ENCODE results near the gene CHKA.

Gene CHKA

GRCh38 chr11:68027667-68028066 is 93.5 kb downstream of the CHKA start:
- Histone ChIP-seq H3K79me2 (ENCODE audit: insufficient read depth, low read length) (peaks cover 27% of the 10 kb centered on the region), H2AFZ (ENCODE audit: low read depth, low read length) (no peak overlapping the region), H3K9ac (ENCODE audit: low read depth, low read length) (no peak overlapping the region), H4K20me1 (ENCODE audit: insufficient read depth, low read length) (peaks cover 12% of the 10 kb centered on the region; the same call in 1 of the 2 replicates), H3K4me1 (ENCODE audit: insufficient read depth, low read length) (peaks cover 41% of the 10 kb centered on the region), H3K36me3 (ENCODE audit: insufficient read depth, low read length) (peaks cover 9% of the 10 kb centered on the region), H3K27ac (ENCODE audit: low read length) (no peak overlapping the region), H3K4me2 (ENCODE audit: insufficient read depth, low read length) (no peak overlapping the region), H3K4me3 (ENCODE audit: low read depth in 1 of 2, low read length in 2 of 2) (no peak overlapping the region), H3K9me3 (ENCODE audit: insufficient read depth, low read length, severe bottlenecking) (no peaks in the 10 kb centered on the region), H3K27me3 (ENCODE audit: insufficient read depth, low read length, poor library complexity) (no peaks in the 10 kb centered on the region)
- TF ChIP-seq EZH2 (IDR thresholded peaks at IDR 0.05; ENCODE audit: borderline replicate concordance, low read depth, low read length, severe bottlenecking) = no peak
- TF ChIP-seq, protein P1, sequence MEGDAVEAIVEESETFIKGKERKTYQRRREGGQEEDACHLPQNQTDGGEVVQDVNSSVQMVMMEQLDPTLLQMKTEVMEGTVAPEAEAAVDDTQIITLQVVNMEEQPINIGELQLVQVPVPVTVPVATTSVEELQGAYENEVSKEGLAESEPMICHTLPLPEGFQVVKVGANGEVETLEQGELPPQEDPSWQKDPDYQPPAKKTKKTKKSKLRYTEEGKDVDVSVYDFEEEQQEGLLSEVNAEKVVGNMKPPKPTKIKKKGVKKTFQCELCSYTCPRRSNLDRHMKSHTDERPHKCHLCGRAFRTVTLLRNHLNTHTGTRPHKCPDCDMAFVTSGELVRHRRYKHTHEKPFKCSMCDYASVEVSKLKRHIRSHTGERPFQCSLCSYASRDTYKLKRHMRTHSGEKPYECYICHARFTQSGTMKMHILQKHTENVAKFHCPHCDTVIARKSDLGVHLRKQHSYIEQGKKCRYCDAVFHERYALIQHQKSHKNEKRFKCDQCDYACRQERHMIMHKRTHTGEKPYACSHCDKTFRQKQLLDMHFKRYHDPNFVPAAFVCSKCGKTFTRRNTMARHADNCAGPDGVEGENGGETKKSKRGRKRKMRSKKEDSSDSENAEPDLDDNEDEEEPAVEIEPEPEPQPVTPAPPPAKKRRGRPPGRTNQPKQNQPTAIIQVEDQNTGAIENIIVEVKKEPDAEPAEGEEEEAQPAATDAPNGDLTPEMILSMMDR (IDR thresholded peaks at IDR 0.05; ENCODE audit: borderline replicate concordance, extremely low read depth, low read length, poor library complexity, severe bottlenecking) = no peak
- no peak for ATAC-seq (ENCODE audit: insufficient read depth, low read depth)
- DNase-seq = no peak

- H3K4me2 ChIP-seq (ENCODE audit: insufficient read depth, low read length) = no peak overlapping the region
- 0 out of 2 replicates have a peak, but pooled peaks cover under 1% of the 10 kb centered on the region for H4K20me1 ChIP-seq (ENCODE audit: insufficient read depth, low read length)
- no peak for ATAC-seq (ENCODE audit: insufficient read depth, low read depth)
- H3K9me3 ChIP-seq (ENCODE audit: insufficient read depth, low read length, severe bottlenecking) = no peaks in the 10 kb centered on the region
- H3K79me2 ChIP-seq (ENCODE audit: insufficient read depth, low read length) = peaks cover 16% of the 10 kb centered on the region
- H3K27ac ChIP-seq (ENCODE audit: low read length) = no peak overlapping the region
- no peaks in the 10 kb centered on the region for H3K36me3 ChIP-seq (ENCODE audit: insufficient read depth, low read length)
- H2AFZ ChIP-seq (ENCODE audit: low read depth, low read length) = no peak overlapping the region
- no peak overlapping the region for H3K9ac ChIP-seq (ENCODE audit: low read depth, low read length)
- no peak overlapping the region for H3K4me3 ChIP-seq (ENCODE audit: low read depth in 1 of 2, low read length in 2 of 2)
- no peak for TF ChIP-seq EZH2 (IDR thresholded peaks at IDR 0.05; ENCODE audit: borderline replicate concordance, low read depth, low read length, severe bottlenecking)
- TF ChIP-seq, protein P1 (IDR thresholded peaks at IDR 0.05; ENCODE audit: borderline replicate concordance, extremely low read depth, low read length, poor library complexity, severe bottlenecking) = no peak
- H3K27me3 ChIP-seq (ENCODE audit: insufficient read depth, low read length, poor library complexity) = no peaks in the 10 kb centered on the region
- DNase-seq = no peak
- peaks cover 30% of the 10 kb centered on the region for H3K4me1 ChIP-seq (ENCODE audit: insufficient read depth, low read length)
These were observed 94.6 kb downstream of the CHKA start for GRCh38 chr11:68026391-68027105.

DNA sequence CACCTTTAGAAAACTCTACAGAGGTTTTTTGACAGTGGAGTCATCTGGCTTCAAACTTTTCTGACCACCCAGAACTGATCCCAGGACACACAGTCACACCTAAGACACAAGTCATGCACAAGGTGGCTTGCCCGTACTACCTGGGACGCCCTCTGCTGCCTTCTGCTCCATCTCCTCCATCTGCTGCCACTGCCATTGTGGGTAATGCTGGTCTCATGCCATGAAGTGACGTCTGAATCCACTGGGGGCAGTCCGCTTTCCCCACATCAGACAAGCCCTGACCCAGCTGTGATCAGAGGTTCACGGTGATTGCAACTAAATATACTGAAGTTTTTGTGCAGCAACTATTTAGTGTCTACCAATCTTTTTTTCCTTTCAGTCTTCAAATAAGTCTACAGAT is 96.1 kb downstream of the CHKA start:
- Histone ChIP-seq H3K27ac (ENCODE audit: low read length) (no peak overlapping the region), H3K4me3 (ENCODE audit: low read depth in 1 of 2, low read length in 2 of 2) (no peak overlapping the region), H3K36me3 (ENCODE audit: insufficient read depth, low read length) (no peaks in the 10 kb centered on the region), H3K27me3 (ENCODE audit: insufficient read depth, low read length, poor library complexity) (no peaks in the 10 kb centered on the region), H3K9me3 (ENCODE audit: insufficient read depth, low read length, severe bottlenecking) (no peaks in the 10 kb centered on the region), H3K4me2 (ENCODE audit: insufficient read depth, low read length) (no peak overlapping the region), H3K9ac (ENCODE audit: low read depth, low read length) (no peak overlapping the region), H4K20me1 (ENCODE audit: insufficient read depth, low read length) (no peaks in the 10 kb centered on the region; the same call in 1 of the 2 replicates), H3K4me1 (ENCODE audit: insufficient read depth, low read length) (peaks cover 24% of the 10 kb centered on the region), H3K79me2 (ENCODE audit: insufficient read depth, low read length) (peaks cover 7% of the 10 kb centered on the region), H2AFZ (ENCODE audit: low read depth, low read length) (no peak overlapping the region)
- ATAC-seq (ENCODE audit: insufficient read depth, low read depth) (peak; percentile 43; the same call in 1 of the 3 replicates), DNase-seq (no peak)
- TF ChIP-seq, protein P1 (IDR thresholded peaks at IDR 0.05; ENCODE audit: borderline replicate concordance, extremely low read depth, low read length, poor library complexity, severe bottlenecking) = peak; percentile 34
- no peak for TF ChIP-seq EZH2 (IDR thresholded peaks at IDR 0.05; ENCODE audit: borderline replicate concordance, low read depth, low read length, severe bottlenecking)

All from DND-41 (cell line).